Astrocyte of the cerebellum (primary cell): Measurements from ENCODE around the gene RNASEH2B.

Source experiments
- DNase-seq: peaks from one replicate; pipeline ENCODE4 v3.0.0-alpha.2; 2011; ENCODE audit warnings: low read depth
- H3K4me3 ChIP-seq: 2 replicates; pipeline ENCODE4 v1.5.1; 2011; ENCODE audit warnings: mild to moderate bottlenecking, low read depth, low read length, moderate library complexity
- CTCF ChIP-seq: IDR thresholded peaks from 2 replicates; pipeline ENCODE4 v1.5.1; 2012; ENCODE audit warnings: low read length, low read depth, moderate library complexity, mild to moderate bottlenecking; ENCODE audit errors: missing control alignments
- in situ Hi-C: cut with HindIII; loops from 2 replicates; pipeline ENCODE4 v1.10.0; 2017; ENCODE audit warnings: low sequenced_read_pairs

The RNASEH2B gene

GRCh38 chr13:50979187-50979586, 69.6 kb downstream of the RNASEH2B start:
- no peak overlapping the region for H3K4me3 ChIP-seq
- no peak for DNase-seq
- in situ Hi-C loops = no loop called here
- TF ChIP-seq CTCF = no peak

- no peak for TF ChIP-seq CTCF
- H3K4me3 ChIP-seq = no peak overlapping the region
- in situ Hi-C loops = no loop called here
Observed at GRCh38 chr13:50981686-50982085, 72.1 kb downstream of the RNASEH2B start.

GRCh38 chr13:50989476-50989875, 79.9 kb downstream of the RNASEH2B start:
- DNase-seq = no peak
- TF ChIP-seq CTCF = peak; percentile 34
- in situ Hi-C loops = no loop called here
- H3K4me3 ChIP-seq = no peak overlapping the region

More at GRCh38 chr13:50981686-50982085, 72.1 kb downstream of the RNASEH2B start:
- no peak for DNase-seq

GRCh38 chr13:50990065-50990817, 80.7 kb downstream of the RNASEH2B start:
- in situ Hi-C loops = no loop called here
- no peak for TF ChIP-seq CTCF
- H3K4me3 ChIP-seq = no peak overlapping the region
- no peak for DNase-seq

GRCh38 chr13:50990818-50991506, 81.4 kb downstream of the RNASEH2B start:
- peak; percentile 44 for DNase-seq

More at GRCh38 chr13:50990818-50991506, 81.4 kb downstream of the RNASEH2B start:
- in situ Hi-C loops = no loop called here
- TF ChIP-seq CTCF = no peak
- no peak overlapping the region for H3K4me3 ChIP-seq
